ENCODE data around the gene GTPBP2. TPM values are rescaled to one million over a fixed set of nuclear protein-coding genes. Genes with fewer than 3 reads are reported as not detected.
A peak's percentile ranks its signal among the peaks of the same experiment; 100 is the strongest.

The GTPBP2 gene
- total and polyA plus RNA-seq, 2 of the 13 experiments (the other 11 are each of a cell fraction or from before 2014, with no cell fraction given) = 26.9 to 88.2 TPM

GRCh38 chr6:43608310-43608763 is 20.7 kb downstream of the GTPBP2 start (continued):
- no peak for TF ChIP-seq ZNF225 (CRISPR knock-in tag; IDR thresholded peaks at IDR 0.05)
- no peak for TF ChIP-seq ZNF781 (CRISPR knock-in tag; IDR thresholded peaks at IDR 0.05; ENCODE audit: borderline replicate concordance, not compliant biosample characterization)
- no peak for TF ChIP-seq ZNF333 (CRISPR knock-in tag; IDR thresholded peaks at IDR 0.05; ENCODE audit: borderline replicate concordance)
- TF ChIP-seq, protein P1, sequence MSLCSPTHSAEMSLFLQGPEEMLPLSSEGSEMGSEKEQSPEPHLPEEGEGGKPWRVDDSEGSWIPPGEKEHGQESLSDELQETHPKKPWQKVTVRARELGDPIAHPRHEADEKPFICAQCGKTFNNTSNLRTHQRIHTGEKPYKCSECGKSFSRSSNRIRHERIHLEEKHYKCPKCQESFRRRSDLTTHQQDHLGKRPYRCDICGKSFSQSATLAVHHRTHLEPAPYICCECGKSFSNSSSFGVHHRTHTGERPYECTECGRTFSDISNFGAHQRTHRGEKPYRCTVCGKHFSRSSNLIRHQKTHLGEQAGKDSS (CRISPR knock-in tag; IDR thresholded peaks at IDR 0.05; ENCODE audit: borderline replicate concordance, low read depth) = no peak
- TF ChIP-seq ZFY (CRISPR knock-in tag; IDR thresholded peaks at IDR 0.05) = no peak
- 0 out of 2 replicates have a peak, but pooled peaks have one; percentile 31 for TF ChIP-seq ERF (CRISPR knock-in tag; IDR thresholded peaks at IDR 0.05)
- peak; percentile 87; the same call in 1 of the 2 replicates for TF ChIP-seq ZNF362 (CRISPR knock-in tag; IDR thresholded peaks at IDR 0.05; ENCODE audit: borderline replicate concordance)
- TF ChIP-seq ZNF780A (CRISPR knock-in tag; IDR thresholded peaks at IDR 0.05) = no peak
- TF ChIP-seq DPF2 (CRISPR knock-in tag; IDR thresholded peaks at IDR 0.05; ENCODE audit: borderline replicate concordance, low read depth) = no peak
- TF ChIP-seq SETDB1 (CRISPR knock-in tag; IDR thresholded peaks at IDR 0.05; ENCODE audit: borderline replicate concordance) = no peak
- TF ChIP-seq SOX6 (IDR thresholded peaks at IDR 0.05) = no peak
- TF ChIP-seq SOX6 (CRISPR knock-in tag; IDR thresholded peaks at IDR 0.05) = no peak
- TF ChIP-seq SMC3 (IDR thresholded peaks at IDR 0.05; ENCODE audit: low read length) = peak; percentile 80; the same call in 1 of the 2 replicates
- TF ChIP-seq BCL3 (CRISPR knock-in tag; IDR thresholded peaks at IDR 0.05) = no peak
- TF ChIP-seq IRF9 (CRISPR knock-in tag; IDR thresholded peaks at IDR 0.05; ENCODE audit: borderline replicate concordance) = no peak
- no peak for TF ChIP-seq KAT2B (IDR thresholded peaks at IDR 0.05; ENCODE audit: borderline replicate concordance, low read depth, low read length)
- TF ChIP-seq KDM2A (CRISPR knock-in tag; IDR thresholded peaks at IDR 0.05; ENCODE audit: borderline replicate concordance, low read depth) = 0 out of 2 replicates have a peak, but pooled peaks have one; percentile 23
- TF ChIP-seq RXRB (CRISPR knock-in tag; IDR thresholded peaks at IDR 0.05; ENCODE audit: borderline replicate concordance) = no peak
- TF ChIP-seq ASH2L (IDR thresholded peaks at IDR 0.05; ENCODE audit: insufficient read length, low read depth, low read length) = peak; percentile 19
- TF ChIP-seq ZNF879 (CRISPR knock-in tag; IDR thresholded peaks at IDR 0.05) = no peak
- no peak for TF ChIP-seq MTERF4 (CRISPR knock-in tag; IDR thresholded peaks at IDR 0.05)
- TF ChIP-seq, protein P2, sequence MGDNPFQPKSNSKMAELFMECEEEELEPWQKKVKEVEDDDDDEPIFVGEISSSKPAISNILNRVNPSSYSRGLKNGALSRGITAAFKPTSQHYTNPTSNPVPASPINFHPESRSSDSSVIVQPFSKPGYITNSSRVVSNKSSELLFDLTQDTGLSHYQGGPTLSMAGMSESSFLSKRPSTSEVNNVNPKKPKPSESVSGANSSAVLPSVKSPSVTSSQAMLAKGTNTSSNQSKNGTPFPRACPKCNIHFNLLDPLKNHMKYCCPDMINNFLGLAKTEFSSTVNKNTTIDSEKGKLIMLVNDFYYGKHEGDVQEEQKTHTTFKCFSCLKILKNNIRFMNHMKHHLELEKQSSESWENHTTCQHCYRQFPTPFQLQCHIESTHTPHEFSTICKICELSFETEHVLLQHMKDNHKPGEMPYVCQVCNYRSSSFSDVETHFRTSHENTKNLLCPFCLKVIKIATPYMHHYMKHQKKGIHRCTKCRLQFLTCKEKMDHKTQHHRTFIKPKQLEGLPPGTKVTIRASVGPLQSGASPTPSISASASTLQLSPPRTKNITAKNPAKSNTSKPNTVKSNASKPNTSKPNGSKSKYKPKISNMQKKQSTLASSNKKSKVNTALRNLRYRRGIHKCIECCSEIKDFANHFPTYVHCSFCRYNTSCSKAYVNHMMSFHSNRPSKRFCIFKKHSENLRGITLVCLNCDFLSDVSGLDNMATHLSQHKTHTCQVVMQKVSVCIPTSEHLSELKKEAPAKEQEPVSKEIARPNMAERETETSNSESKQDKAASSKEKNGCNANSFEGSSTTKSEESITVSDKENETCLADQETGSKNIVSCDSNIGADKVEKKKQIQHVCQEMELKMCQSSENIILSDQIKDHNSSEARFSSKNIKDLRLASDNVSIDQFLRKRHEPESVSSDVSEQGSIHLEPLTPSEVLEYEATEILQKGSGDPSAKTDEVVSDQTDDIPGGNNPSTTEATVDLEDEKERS (CRISPR knock-in tag; IDR thresholded peaks at IDR 0.05) = no peak
